ENCODE data around the gene SH3RF1.

DNA sequence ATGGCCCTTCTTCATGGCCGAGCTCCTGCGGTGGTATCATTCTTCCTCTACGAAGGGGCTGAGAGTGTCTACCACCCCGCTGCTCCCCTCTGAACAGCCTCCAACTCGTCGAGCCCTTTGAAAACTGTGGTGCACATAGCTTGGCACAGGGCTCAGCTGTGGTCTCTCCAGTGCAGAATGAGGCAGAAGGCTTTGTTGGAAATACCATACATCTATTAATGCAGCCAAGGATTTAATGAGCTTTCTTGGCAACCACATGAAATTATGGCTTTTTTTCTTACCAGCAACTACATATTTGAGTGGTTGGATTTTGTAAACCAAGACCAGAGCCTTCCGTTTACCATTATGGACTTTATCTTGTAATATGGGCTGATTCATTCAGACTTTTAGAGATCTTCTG lies 199.0 kb downstream of the SH3RF1 start:
- no peak for TF ChIP-seq CTCF (IDR thresholded peaks at IDR 0.05; ENCODE audit: low read depth, low read length)
- TF ChIP-seq POLR2A (IDR thresholded peaks at IDR 0.05; ENCODE audit: extremely low read depth, insufficient read length): no peak
- no peak for TF ChIP-seq MYC (IDR thresholded peaks at IDR 0.05; ENCODE audit: low read depth, low read length)
- TF ChIP-seq, protein P1, sequence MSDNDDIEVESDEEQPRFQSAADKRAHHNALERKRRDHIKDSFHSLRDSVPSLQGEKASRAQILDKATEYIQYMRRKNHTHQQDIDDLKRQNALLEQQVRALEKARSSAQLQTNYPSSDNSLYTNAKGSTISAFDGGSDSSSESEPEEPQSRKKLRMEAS (IDR thresholded peaks at IDR 0.05; ENCODE audit: low read depth, low read length): no peak

Measured in NB4 (cell line).